ENCODE results near the gene NFIB.

DNA sequence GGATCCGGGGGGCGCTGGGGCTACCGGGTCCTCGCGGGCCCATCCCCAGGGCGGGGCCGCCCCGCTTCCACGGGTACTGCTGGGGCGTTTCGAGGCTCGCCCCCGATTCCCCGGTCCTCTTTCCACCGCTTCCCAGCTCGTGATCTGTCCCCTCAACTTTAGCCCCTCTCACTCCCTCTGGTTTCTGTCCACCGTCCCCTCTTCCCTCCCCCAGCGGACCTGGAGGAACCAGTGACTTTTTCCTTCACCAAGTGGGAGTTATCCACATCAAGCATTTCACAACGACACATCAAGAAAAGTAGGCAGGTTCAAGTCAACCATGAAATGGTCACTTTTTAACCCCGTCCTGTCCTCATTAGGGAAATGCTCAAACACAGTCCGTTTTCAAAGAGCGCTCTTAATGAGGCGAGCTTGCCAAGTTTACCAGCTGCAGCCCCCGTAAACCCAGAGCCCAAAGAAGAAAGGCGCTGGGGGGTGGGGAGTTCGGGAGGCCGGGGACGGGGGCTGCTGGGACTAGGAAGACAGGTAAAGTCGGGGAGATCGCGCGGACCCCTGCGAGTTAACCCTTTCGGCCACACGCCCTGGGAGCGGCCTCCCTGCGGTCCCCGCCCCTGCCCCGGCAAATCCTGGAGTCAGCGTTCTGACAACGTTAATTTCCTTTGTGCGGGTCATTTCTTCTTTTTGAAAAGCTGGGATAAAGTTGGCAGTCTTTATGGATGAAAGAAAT, 2.1 kb upstream of the NFIB start:
- TF ChIP-seq, protein P1, sequence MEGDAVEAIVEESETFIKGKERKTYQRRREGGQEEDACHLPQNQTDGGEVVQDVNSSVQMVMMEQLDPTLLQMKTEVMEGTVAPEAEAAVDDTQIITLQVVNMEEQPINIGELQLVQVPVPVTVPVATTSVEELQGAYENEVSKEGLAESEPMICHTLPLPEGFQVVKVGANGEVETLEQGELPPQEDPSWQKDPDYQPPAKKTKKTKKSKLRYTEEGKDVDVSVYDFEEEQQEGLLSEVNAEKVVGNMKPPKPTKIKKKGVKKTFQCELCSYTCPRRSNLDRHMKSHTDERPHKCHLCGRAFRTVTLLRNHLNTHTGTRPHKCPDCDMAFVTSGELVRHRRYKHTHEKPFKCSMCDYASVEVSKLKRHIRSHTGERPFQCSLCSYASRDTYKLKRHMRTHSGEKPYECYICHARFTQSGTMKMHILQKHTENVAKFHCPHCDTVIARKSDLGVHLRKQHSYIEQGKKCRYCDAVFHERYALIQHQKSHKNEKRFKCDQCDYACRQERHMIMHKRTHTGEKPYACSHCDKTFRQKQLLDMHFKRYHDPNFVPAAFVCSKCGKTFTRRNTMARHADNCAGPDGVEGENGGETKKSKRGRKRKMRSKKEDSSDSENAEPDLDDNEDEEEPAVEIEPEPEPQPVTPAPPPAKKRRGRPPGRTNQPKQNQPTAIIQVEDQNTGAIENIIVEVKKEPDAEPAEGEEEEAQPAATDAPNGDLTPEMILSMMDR (IDR thresholded peaks at IDR 0.05; ENCODE audit: control extremely low read depth in 1 of 3, insufficient read depth in 1 of 3, low read depth in 1 of 3, low read length in 3 of 3): no peak
- TF ChIP-seq RAD21 (IDR thresholded peaks at IDR 0.05 in 1 of 2, conservative IDR thresholded peaks at IDR 0.05 in 1 of 2; ENCODE audit: low read depth in 2 of 2, low read length in 2 of 2) (no peak), MAFK (IDR thresholded peaks at IDR 0.05; ENCODE audit: low read depth, low read length) (no peak), BRCA1 (IDR thresholded peaks at IDR 0.05; ENCODE audit: low read depth, low read length) (no peak)
- TF ChIP-seq, protein P2, sequence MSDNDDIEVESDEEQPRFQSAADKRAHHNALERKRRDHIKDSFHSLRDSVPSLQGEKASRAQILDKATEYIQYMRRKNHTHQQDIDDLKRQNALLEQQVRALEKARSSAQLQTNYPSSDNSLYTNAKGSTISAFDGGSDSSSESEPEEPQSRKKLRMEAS (IDR thresholded peaks at IDR 0.05): no peak
